ENCODE measurements around the gene FNDC5.

- TF ChIP-seq, protein P1, sequence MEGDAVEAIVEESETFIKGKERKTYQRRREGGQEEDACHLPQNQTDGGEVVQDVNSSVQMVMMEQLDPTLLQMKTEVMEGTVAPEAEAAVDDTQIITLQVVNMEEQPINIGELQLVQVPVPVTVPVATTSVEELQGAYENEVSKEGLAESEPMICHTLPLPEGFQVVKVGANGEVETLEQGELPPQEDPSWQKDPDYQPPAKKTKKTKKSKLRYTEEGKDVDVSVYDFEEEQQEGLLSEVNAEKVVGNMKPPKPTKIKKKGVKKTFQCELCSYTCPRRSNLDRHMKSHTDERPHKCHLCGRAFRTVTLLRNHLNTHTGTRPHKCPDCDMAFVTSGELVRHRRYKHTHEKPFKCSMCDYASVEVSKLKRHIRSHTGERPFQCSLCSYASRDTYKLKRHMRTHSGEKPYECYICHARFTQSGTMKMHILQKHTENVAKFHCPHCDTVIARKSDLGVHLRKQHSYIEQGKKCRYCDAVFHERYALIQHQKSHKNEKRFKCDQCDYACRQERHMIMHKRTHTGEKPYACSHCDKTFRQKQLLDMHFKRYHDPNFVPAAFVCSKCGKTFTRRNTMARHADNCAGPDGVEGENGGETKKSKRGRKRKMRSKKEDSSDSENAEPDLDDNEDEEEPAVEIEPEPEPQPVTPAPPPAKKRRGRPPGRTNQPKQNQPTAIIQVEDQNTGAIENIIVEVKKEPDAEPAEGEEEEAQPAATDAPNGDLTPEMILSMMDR (IDR thresholded peaks at IDR 0.05; ENCODE audit: borderline replicate concordance, extremely low read depth, low read length, poor library complexity, severe bottlenecking) = no peak
- no peak for TF ChIP-seq EZH2 (IDR thresholded peaks at IDR 0.05; ENCODE audit: borderline replicate concordance, low read depth, low read length, severe bottlenecking)
These were observed 51.7 kb downstream of the FNDC5 start for GRCh38 chr1:32818804-32819541.

Measured in DND-41 (cell line).